Tibial nerve (tissue), 4 donors: ENCODE data around the gene KDM5A. TPM values are rescaled to one million over a fixed set of nuclear protein-coding genes. Genes with fewer than 3 reads are reported as not detected.

Experiments
- DNase-seq, 2 donors: peaks; one replicate each; pipeline ENCODE4 v3.0.0-alpha.2; 2019; ENCODE audit warnings: low spot score in 2 of 2
- H3K27ac ChIP-seq, 4 donors: fragments of 200-600 bp; sonication (generic) in 3 of 4; one replicate each; pipeline ENCODE4 v1.5.1; 2017 to 2019; ENCODE audit warnings: mild to moderate bottlenecking in 1 of 4
- H3K27me3 ChIP-seq, 2 donors: fragments of 200-600 bp; sonication (generic) in 1 of 2; one replicate each; pipeline versions ENCODE4 v1.5.1 to v1.6.0; 2017 to 2019
- H3K36me3 ChIP-seq, 3 donors: fragments of 200-600 bp; sonication (generic); one replicate each; pipeline ENCODE4 v1.5.1; 2018 to 2019
- H3K4me1 ChIP-seq, 4 donors: fragments of 200-600 bp; sonication (generic) in 3 of 4; one replicate each; pipeline ENCODE4 v1.5.1; 2017 to 2019
- H3K4me3 ChIP-seq, 4 donors: fragments of 200-600 bp; sonication (generic) in 3 of 4; one replicate each; pipeline ENCODE4 v1.5.1; 2017 to 2019; ENCODE audit warnings: mild to moderate bottlenecking in 1 of 4, moderate library complexity in 1 of 4
- H3K9me3 ChIP-seq, 4 donors: fragments of 200-600 bp; sonication (generic) in 3 of 4; one replicate each; pipeline ENCODE4 v1.5.1; 2017 to 2019
- EP300 ChIP-seq, 2 donors: sonication (generic); formaldehyde crosslinking; IDR thresholded peaks; one replicate each; pipeline ENCODE4 v1.6.1; 2017; ENCODE audit warnings: antibody characterized with exemption in 2 of 2, mild to moderate bottlenecking in 1 of 2
- POLR2A ChIP-seq, 2 donors: fragments of 450-650 bp; IDR thresholded peaks; one replicate each; pipeline ENCODE4 v1.6.1; 2017; ENCODE audit warnings: antibody characterized with exemption in 2 of 2, mild to moderate bottlenecking in 2 of 2, moderate library complexity in 2 of 2
- WGBS, 2 donors: methylation state at CpG; one replicate each; pipeline ENCODE4 v1.1.5; 2018; 5-methylcytosine and 5-hydroxymethylcytosine counted together
- total RNA-seq, 4 donors: library from RNA; depleted of rRNA; stranded (reverse); fragments of >200 nt; gene quantifications; one replicate each; pipeline ENCODE4 v1.1.0, GENCODE V29; 2016
- TF ChIP-seq, protein P1 (sequence below), 5 experiments: fragments of 200-600 bp in 3 of 5; fragments of 450-650 bp in 2 of 5; sonication (generic) in 3 of 5; IDR thresholded peaks; one replicate each; pipeline ENCODE4 v1.5.1; 2016 to 2019; ENCODE audit warnings: antibody characterized with exemption in 5 of 5, mild to moderate bottlenecking in 3 of 5, moderate library complexity in 2 of 5

The KDM5A gene
- total RNA-seq, 4 donors from 2014 or later, result 31.5 to 154 (median 68.4) TPM

DNA sequence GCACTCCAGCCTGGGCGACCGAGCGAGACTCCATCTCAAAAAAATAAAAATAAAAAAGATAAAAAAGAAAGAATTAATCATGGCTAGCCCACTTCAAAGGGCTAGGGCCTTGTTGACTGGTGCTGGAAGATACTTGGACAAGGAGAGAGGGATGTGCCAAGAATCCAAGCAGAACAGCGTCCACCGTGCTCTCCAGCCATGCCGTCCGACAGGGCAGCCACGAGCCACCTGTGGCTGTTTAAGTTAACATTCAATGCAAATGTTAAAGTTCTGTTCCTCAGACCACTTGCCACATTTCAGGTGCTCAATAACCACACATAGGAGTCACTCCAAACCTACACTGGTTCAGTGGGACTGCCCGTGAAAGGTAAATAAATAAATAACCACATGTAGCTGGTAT is 147.9 kb downstream of the KDM5A start:
- TF ChIP-seq EP300 (IDR thresholded peaks at IDR 0.05), result no peak
- no peak for TF ChIP-seq POLR2A (IDR thresholded peaks at IDR 0.05)
- TF ChIP-seq, protein P1, sequence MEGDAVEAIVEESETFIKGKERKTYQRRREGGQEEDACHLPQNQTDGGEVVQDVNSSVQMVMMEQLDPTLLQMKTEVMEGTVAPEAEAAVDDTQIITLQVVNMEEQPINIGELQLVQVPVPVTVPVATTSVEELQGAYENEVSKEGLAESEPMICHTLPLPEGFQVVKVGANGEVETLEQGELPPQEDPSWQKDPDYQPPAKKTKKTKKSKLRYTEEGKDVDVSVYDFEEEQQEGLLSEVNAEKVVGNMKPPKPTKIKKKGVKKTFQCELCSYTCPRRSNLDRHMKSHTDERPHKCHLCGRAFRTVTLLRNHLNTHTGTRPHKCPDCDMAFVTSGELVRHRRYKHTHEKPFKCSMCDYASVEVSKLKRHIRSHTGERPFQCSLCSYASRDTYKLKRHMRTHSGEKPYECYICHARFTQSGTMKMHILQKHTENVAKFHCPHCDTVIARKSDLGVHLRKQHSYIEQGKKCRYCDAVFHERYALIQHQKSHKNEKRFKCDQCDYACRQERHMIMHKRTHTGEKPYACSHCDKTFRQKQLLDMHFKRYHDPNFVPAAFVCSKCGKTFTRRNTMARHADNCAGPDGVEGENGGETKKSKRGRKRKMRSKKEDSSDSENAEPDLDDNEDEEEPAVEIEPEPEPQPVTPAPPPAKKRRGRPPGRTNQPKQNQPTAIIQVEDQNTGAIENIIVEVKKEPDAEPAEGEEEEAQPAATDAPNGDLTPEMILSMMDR (IDR thresholded peaks at IDR 0.05), result no peak
- no peak for DNase-seq
- Histone ChIP-seq H3K36me3 (no peaks in the 10 kb centered on the region), H3K4me3 (no peak overlapping the region), H3K9me3 (peaks cover 0 to 14% (median 0%) of the 10 kb centered on the region in 4 donors), H3K27ac (no peak overlapping the region), H3K4me1 (no peaks in the 10 kb centered on the region), H3K27me3 (no peaks in the 10 kb centered on the region)
- WGBS, 2 donors, result 91 to 93% methylated on average over 9 of the region's 9 CpGs

DNA sequence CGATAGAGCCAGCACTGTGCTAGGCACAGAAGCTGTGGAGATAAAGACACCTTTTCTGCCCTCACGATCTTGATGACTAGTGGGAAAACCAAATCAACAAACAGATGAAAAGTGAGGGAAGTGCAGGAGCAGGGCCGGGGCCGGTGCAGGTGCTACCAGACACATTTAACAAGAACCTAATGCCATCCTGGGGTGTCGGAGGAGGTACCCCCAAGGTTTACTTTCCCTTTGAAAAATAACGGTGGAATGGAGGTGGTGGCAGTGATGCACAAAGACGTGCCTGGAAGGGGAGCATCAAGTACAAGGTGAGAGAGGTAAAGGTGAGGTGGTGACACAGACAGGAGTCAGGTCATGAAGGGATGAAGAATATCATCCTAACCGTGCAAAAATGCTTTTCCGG is 148.6 kb downstream of the KDM5A start:
- TF ChIP-seq POLR2A (IDR thresholded peaks at IDR 0.05) (no peak), EP300 (IDR thresholded peaks at IDR 0.05) (no peak)
- TF ChIP-seq, protein P1 (IDR thresholded peaks at IDR 0.05), result no peak
- Histone ChIP-seq H3K27ac (no peak overlapping the region), H3K36me3 (no peaks in the 10 kb centered on the region), H3K27me3 (no peaks in the 10 kb centered on the region), H3K4me1 (no peaks in the 10 kb centered on the region), H3K4me3 (no peak overlapping the region), H3K9me3 (peaks cover 0 to 16% (median 0%) of the 10 kb centered on the region in 4 donors)
- 88% methylated on average over 9 of the region's 9 CpGs for WGBS, 2 donors
- no peak for DNase-seq

DNA sequence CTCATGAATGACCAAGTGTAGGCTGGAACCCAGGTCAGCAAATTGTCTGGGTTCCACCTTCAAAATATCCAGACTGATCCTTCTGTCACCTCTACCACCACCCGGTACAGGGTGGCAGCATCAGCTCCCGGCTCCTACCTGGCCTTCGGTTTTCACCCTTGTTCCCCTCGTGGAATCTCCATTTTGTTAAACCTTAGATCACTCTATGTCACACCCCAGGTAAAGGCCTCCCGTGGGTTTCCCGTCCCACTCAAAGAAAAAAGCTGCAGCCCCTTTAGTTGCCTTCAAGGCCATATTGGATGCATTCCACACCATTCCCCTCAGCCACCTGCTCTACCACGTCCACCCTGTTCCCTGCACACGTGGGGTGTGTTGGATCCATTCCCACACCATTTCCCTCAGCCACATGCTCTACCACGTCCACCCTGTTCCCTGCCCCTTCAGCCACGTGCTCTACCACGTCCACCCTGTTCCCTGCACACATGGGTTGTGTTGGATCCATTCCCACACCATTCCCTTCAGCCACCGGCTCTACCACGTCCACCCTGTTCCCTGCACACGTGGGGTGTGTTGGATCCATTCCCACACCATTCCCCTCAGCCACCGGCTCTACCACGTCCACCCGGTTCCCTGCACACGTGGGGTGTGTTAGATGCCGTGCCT is 150.3 kb downstream of the KDM5A start:
- H3K27ac ChIP-seq, result no peak overlapping the region
- no peak overlapping the region for H3K4me3 ChIP-seq
- no peaks in the 10 kb centered on the region for H3K27me3 ChIP-seq
- H3K4me1 ChIP-seq, result no peaks in the 10 kb centered on the region
- H3K9me3 ChIP-seq, result peaks cover 0 to 27% (median 0%) of the 10 kb centered on the region in 4 donors
- DNase-seq, result no peak
- TF ChIP-seq, protein P1 (IDR thresholded peaks at IDR 0.05), result no peak
- TF ChIP-seq EP300 (IDR thresholded peaks at IDR 0.05), result no peak
- no peak for TF ChIP-seq POLR2A (IDR thresholded peaks at IDR 0.05)
- 70 to 82% methylated on average over 19 of the region's 19 CpGs for WGBS, 2 donors
- no peaks in the 10 kb centered on the region for H3K36me3 ChIP-seq

DNA sequence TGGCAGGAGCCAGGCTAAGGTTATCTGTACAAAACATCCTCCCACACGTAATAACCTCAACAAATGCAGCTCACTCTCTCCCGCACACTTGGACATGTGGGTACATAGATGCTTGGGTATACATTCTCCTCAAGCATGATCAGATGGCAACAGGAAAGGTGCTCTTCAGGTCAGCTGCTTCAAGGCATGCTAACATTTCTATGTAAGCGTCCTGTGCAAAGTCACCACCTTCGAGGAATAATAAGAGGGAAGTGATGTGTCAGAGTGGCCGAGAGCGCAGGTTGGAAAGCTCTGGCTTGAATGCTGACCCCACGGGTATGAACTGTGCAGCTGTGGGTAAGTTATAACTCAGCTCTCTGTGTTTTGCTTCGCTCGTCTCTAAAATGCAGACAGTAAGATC is 151.0 kb downstream of the KDM5A start:
- Histone ChIP-seq H3K4me3 (no peak overlapping the region), H3K27me3 (no peaks in the 10 kb centered on the region), H3K27ac (no peak overlapping the region), H3K4me1 (no peaks in the 10 kb centered on the region), H3K36me3 (no peaks in the 10 kb centered on the region), H3K9me3 (peaks cover 0 to 27% (median 0%) of the 10 kb centered on the region in 4 donors)
- TF ChIP-seq, protein P1 (IDR thresholded peaks at IDR 0.05), result no peak
- no peak for TF ChIP-seq EP300 (IDR thresholded peaks at IDR 0.05)
- TF ChIP-seq POLR2A (IDR thresholded peaks at IDR 0.05), result no peak
- no peak for DNase-seq
- 85 to 89% methylated on average over 9 of the region's 9 CpGs for WGBS, 2 donors

DNA sequence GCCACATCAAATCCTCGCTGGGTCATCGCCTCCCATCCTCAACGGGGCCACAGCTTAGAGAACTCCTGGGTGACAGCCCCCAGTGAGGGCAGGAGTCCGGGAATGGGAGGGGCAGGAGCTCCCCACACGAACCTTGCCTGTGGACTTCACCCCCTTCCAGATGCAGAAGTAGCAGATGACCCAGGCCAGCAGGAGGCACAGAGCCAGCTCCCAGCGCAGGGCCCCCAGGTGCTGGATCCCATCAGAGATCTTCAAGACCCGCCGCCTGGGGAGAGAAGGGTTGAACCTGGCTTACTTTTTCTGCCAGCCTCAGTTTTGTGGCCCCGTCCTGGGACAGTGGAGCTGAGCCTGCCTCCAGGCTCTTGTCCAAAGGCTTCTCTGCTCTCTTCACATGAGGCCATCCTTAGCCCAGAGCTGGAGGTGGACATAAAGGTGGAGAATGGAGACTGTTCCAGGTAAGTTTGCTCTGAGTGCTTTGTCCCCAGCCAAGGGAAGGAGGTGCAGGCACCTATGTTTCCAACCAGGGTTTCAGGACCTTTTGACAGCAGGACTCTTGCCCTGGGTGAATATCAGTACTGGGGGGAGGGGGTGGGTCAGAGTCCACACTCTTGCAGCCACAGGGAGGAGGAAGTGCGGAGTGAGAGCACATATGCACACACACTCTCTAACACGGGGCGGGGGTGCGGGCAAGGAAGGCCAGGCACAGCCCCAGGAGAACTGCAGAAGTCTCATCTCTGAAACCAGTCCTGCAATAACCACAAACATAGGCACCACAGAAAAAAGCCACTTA is 151.9 kb downstream of the KDM5A start:
- TF ChIP-seq EP300 (IDR thresholded peaks at IDR 0.05) (no peak), POLR2A (IDR thresholded peaks at IDR 0.05) (no peak)
- TF ChIP-seq, protein P1 (IDR thresholded peaks at IDR 0.05), result no peak
- no peak for DNase-seq

More for the DNA sequence above, 151.9 kb downstream of the KDM5A start:
- H3K4me3 ChIP-seq, result no peak overlapping the region
- no peaks in the 10 kb centered on the region for H3K36me3 ChIP-seq
- peaks cover 0 to 27% (median 0%) of the 10 kb centered on the region in 4 donors for H3K9me3 ChIP-seq
- peak overlapping the region in 1 of 4 donors; percentile 23 for H3K27ac ChIP-seq
- WGBS, 2 donors, result 73 to 88% methylated on average over 7 to 13 of the region's 13 CpGs
- H3K4me1 ChIP-seq, result no peaks in the 10 kb centered on the region
- H3K27me3 ChIP-seq, result no peaks in the 10 kb centered on the region
